H1 (cell line): ENCODE data around the gene GALNT4. TPM values are rescaled to one million over a fixed set of nuclear protein-coding genes. Genes with fewer than 3 reads are reported as not detected.

ENCODE experiments used
- CTCF ChIA-PET: fragments of 300-600 bp; sonication (Branson Sonifier 250); formaldehyde crosslinking; loops from one replicate; lab custom pipeline; 2021; ENCODE audit not compliant: partially characterized antibody; lab: Charles Lee
- POLR2A ChIA-PET: fragments of 300-600 bp; sonication (Branson Sonifier 250); formaldehyde crosslinking; loops from one replicate; lab custom pipeline; 2021; ENCODE audit warnings: inconsistent platforms; ENCODE audit not compliant: partially characterized antibody; lab: Charles Lee
- DNase-seq, 2 experiments: peaks; one replicate each; pipeline versions ENCODE4 v3.0.0 to v3.0.0-alpha.2; 2010 to 2022; ENCODE audit warnings: low spot score in 2 of 2, low read depth in 1 of 2, mixed read lengths in 1 of 2
- FAIRE-seq: peaks from 2 replicates; lab custom pipeline; 2011; peaks lifted over from hg19 to GRCh38; lab: Jason Lieb, UNC
- H2AFZ ChIP-seq: 2 replicates; pipeline ENCODE4 v1.8.1; 2012; ENCODE audit warnings: low read length, inconsistent platforms
- H2AK5ac ChIP-seq: 2 replicates; pipeline ENCODE4 v1.6.1; 2013; ENCODE audit warnings: low read depth, low read length
- H2BK120ac ChIP-seq: replicated peaks from 2 replicates; pipeline ENCODE3; 2013; ENCODE audit warnings: low read depth, low read length, inconsistent platforms
- H2BK12ac ChIP-seq: 2 replicates; pipeline ENCODE4 v1.6.1; 2013; ENCODE audit warnings: low read depth, low read length
- H2BK15ac ChIP-seq: 2 replicates; pipeline ENCODE4 v1.6.1; 2013; ENCODE audit warnings: low read length
- H2BK20ac ChIP-seq: 2 replicates; pipeline ENCODE4 v1.6.1; 2013; ENCODE audit warnings: low read length
- H2BK5ac ChIP-seq: 2 replicates; pipeline ENCODE4 v1.6.1; 2013; ENCODE audit warnings: low read depth, low read length
- H3K14ac ChIP-seq: 2 replicates; pipeline ENCODE4 v1.6.1; 2013; ENCODE audit warnings: inconsistent platforms; ENCODE audit not compliant: insufficient read length
- H3K18ac ChIP-seq: 2 replicates; pipeline ENCODE4 v1.6.1; 2013; ENCODE audit warnings: low read length; ENCODE audit errors: extremely low read depth
- H3K23ac ChIP-seq: 2 replicates; pipeline ENCODE4 v1.6.1; 2013; ENCODE audit warnings: inconsistent platforms; ENCODE audit not compliant: insufficient read length
- H3K23me2 ChIP-seq: 2 replicates; pipeline ENCODE4 v1.6.1; 2013; ENCODE audit warnings: low read depth, low read length
- H3K27ac ChIP-seq: 2 replicates; pipeline ENCODE4 v1.6.1; 2011; ENCODE audit warnings: low read depth, low read length, inconsistent platforms
- H3K27me3 ChIP-seq, 4 experiments: replicated peaks in 1 of 4; 1 replicate in 1 of 4; 2 replicates in 3 of 4; pipeline versions ENCODE4 v1.6.1 to v1.8.1; 2011 to 2013; ENCODE audit warnings: low read length in 3 of 4, mild to moderate bottlenecking in 3 of 4, inconsistent platforms in 2 of 4, mixed read lengths in 2 of 4, moderate library complexity in 1 of 4; ENCODE audit not compliant: control insufficient read depth in 3 of 4, insufficient read depth in 3 of 4; ENCODE audit errors: extremely low read depth in 1 of 4
- H3K36me3 ChIP-seq, 4 experiments: 2 replicates each; pipeline versions ENCODE4 v1.6.1 to v1.8.1; 2011 to 2013; ENCODE audit warnings: mild to moderate bottlenecking in 4 of 4, low read length in 3 of 4, moderate library complexity in 2 of 4, control low read depth in 1 of 4, inconsistent platforms in 1 of 4; ENCODE audit not compliant: insufficient read depth in 4 of 4, control insufficient read depth in 2 of 4
- H3K4ac ChIP-seq: replicated peaks from 2 replicates; pipeline ENCODE3; 2013; ENCODE audit warnings: low read length, low read depth, mixed read lengths, inconsistent platforms; ENCODE audit not compliant: insufficient read length
- H3K4me1 ChIP-seq, 4 experiments: replicated peaks in 1 of 4; 1 replicate in 1 of 4; 2 replicates in 3 of 4; pipeline versions ENCODE4 v1.6.1 to v1.8.1; 2011 to 2013; ENCODE audit warnings: low read length in 3 of 4, inconsistent platforms in 2 of 4, mixed read lengths in 1 of 4; ENCODE audit not compliant: insufficient read depth in 4 of 4, control insufficient read depth in 3 of 4
- H3K4me2 ChIP-seq, 2 experiments: 2 replicates each; pipeline versions ENCODE4 v1.6.1 to v1.8.1; 2011 to 2013; ENCODE audit warnings: low read depth in 2 of 2, low read length in 2 of 2, control low read depth in 1 of 2, inconsistent platforms in 1 of 2, mild to moderate bottlenecking in 1 of 2; ENCODE audit not compliant: insufficient read depth in 1 of 2
- H3K4me3 ChIP-seq, 4 experiments: fragments of 200-600, 300-600 bp in 1 of 4; sonication (generic), shearing (Covaris generic), sonication (Bioruptor Twin) in 1 of 4; 2 replicates each; pipeline versions ENCODE4 v1.5.1 to v1.8.1; 2011 to 2016; ENCODE audit warnings: low read length in 4 of 4, low read depth in 3 of 4, control low read depth in 2 of 4, inconsistent platforms in 2 of 4, mild to moderate bottlenecking in 2 of 4, mixed read lengths in 1 of 4, moderate library complexity in 1 of 4; ENCODE audit not compliant: insufficient read depth in 2 of 4; ENCODE audit errors: extremely low read depth in 1 of 4
- H3K56ac ChIP-seq: replicated peaks from 2 replicates; pipeline ENCODE3; 2013; ENCODE audit warnings: low read depth, mild to moderate bottlenecking, mixed read lengths, low read length, inconsistent platforms; ENCODE audit not compliant: insufficient read length
- H3K79me1 ChIP-seq: 2 replicates; pipeline ENCODE4 v1.6.1; 2013; ENCODE audit warnings: low read depth, low read length, control low read depth
- H3K79me2 ChIP-seq, 2 experiments: 2 replicates each; pipeline versions ENCODE4 v1.6.1 to v1.8.1; 2012 to 2013; ENCODE audit warnings: low read length in 2 of 2, mild to moderate bottlenecking in 2 of 2, inconsistent platforms in 1 of 2; ENCODE audit not compliant: insufficient read depth in 2 of 2, control insufficient read depth in 1 of 2
- H3K9ac ChIP-seq, 4 experiments: replicated peaks in 1 of 4; 1 replicate in 1 of 4; 2 replicates in 3 of 4; pipeline versions ENCODE4 v1.6.1 to v1.8.1; 2011 to 2013; ENCODE audit warnings: low read depth in 3 of 4, low read length in 3 of 4, control low read depth in 2 of 4, mild to moderate bottlenecking in 2 of 4, moderate library complexity in 2 of 4, inconsistent platforms in 1 of 4; ENCODE audit errors: extremely low read depth in 1 of 4
- H3K9me3 ChIP-seq, 2 experiments: 2 replicates each; pipeline versions ENCODE4 v1.6.1 to v1.8.1; 2012 to 2013; ENCODE audit warnings: mild to moderate bottlenecking in 2 of 2, moderate library complexity in 2 of 2, control low read depth in 1 of 2, inconsistent platforms in 1 of 2, low read depth in 1 of 2, low read length in 1 of 2, mixed read lengths in 1 of 2; ENCODE audit not compliant: insufficient read depth in 2 of 2
- H4K20me1 ChIP-seq, 2 experiments: replicated peaks in 1 of 2; 2 replicates each; pipeline versions ENCODE3 to v1.8.1; 2011 to 2013; ENCODE audit warnings: inconsistent platforms in 2 of 2, low read length in 2 of 2, mild to moderate bottlenecking in 1 of 2; ENCODE audit not compliant: insufficient read depth in 2 of 2, control insufficient read depth in 1 of 2
- H4K5ac ChIP-seq: 2 replicates; pipeline ENCODE4 v1.6.1; 2013; ENCODE audit warnings: low read length, low read depth, mixed read lengths, inconsistent platforms; ENCODE audit not compliant: insufficient read length
- H4K8ac ChIP-seq: 2 replicates; pipeline ENCODE4 v1.8.0; 2013; ENCODE audit warnings: mild to moderate bottlenecking, moderate library complexity, low read length, inconsistent platforms; ENCODE audit not compliant: insufficient read depth; ENCODE audit errors: extremely low read depth
- H4K91ac ChIP-seq: replicated peaks from 2 replicates; pipeline ENCODE3; 2013; ENCODE audit warnings: low read length, mixed read lengths, inconsistent platforms; ENCODE audit not compliant: insufficient read length
- BACH1 ChIP-seq: IDR thresholded peaks from 2 replicates; pipeline ENCODE4 v1.6.1; 2012; ENCODE audit warnings: low read length, improper control_type of control experiment
- CBX5 ChIP-seq: fragments of 300-800, 300-1000 bp; sonication (generic); IDR thresholded peaks from 2 replicates; pipeline ENCODE4 v1.7.1; 2016; ENCODE audit warnings: antibody characterized with exemption, low read length, low read depth
- EZH2 ChIP-seq: fragments of 200-600 bp; sonication (generic); IDR thresholded peaks from 2 replicates; pipeline ENCODE4 v1.7.1; 2012; ENCODE audit warnings: low read depth, mild to moderate bottlenecking, moderate library complexity, low read length, inconsistent platforms; ENCODE audit not compliant: severe bottlenecking
- POLR2AphosphoS5 ChIP-seq: IDR thresholded peaks from 2 replicates; pipeline ENCODE4 v1.6.1; 2011; ENCODE audit warnings: low read depth, low read length
- RNF2 ChIP-seq: fragments of 200-900, 300-1000 bp; sonication (generic); IDR thresholded peaks from 2 replicates; pipeline ENCODE4 v1.7.1; 2016; ENCODE audit warnings: borderline replicate concordance, low read depth, mild to moderate bottlenecking, antibody characterized with exemption, low read length; ENCODE audit not compliant: poor library complexity, severe bottlenecking; ENCODE audit errors: missing control alignments
- WGBS, 2 experiments: shearing (Covaris generic) in 1 of 2; methylation state at CpG; one replicate each; pipeline versions ENCODE4 v1.1.6 to v1.1.7; 2013 to 2015; ENCODE audit warnings: low lambda C conversion rate in 2 of 2, mixed read lengths in 2 of 2, inconsistent platforms in 1 of 2, low coverage in 1 of 2, missing lambda C conversion rate in 1 of 2; ENCODE audit not compliant: insufficient replicate concordance in 2 of 2, insufficient coverage in 1 of 2, insufficient read length in 1 of 2; ENCODE audit errors: extremely low coverage in 1 of 2, missing lambda C conversion rate in 1 of 2; 5-methylcytosine and 5-hydroxymethylcytosine counted together
- polyA plus RNA-seq, 7 experiments: library from polyadenylated mRNA; depleted of rRNA in 3 of 7; stranded (reverse) in 5 of 7; unstranded in 2 of 7; fragments of >200 nt in 5 of 7; fragments of 200-250 nt in 2 of 7; gene quantifications; 1 replicate in 5 of 7; 2 replicates in 1 of 7; 4 replicates in 1 of 7; pipeline versions ENCODE4 v1.2.1 to v1.2.3, GENCODE V29; 2011 to 2013; ENCODE audit warnings: missing spikeins in 2 of 7, mixed read lengths in 2 of 7
- total RNA-seq: library from RNA; stranded (reverse); fragmentation: NEBNext Ultra II Directional; extraction: Animal tissue kit (Norgen Biotek cat#: 25700); gene quantifications from 2 replicates; pipeline ENCODE4 v1.2.1, GENCODE V29; 2021
- TF ChIP-seq, protein P1 (sequence below), 3 experiments: IDR thresholded peaks; 1 replicate in 2 of 3; 2 replicates in 1 of 3; pipeline versions ENCODE4 v1.5.1 to v1.6.1; 2011; ENCODE audit warnings: low read length in 3 of 3, mild to moderate bottlenecking in 3 of 3, inconsistent platforms in 2 of 3, low read depth in 1 of 3, moderate library complexity in 1 of 3; ENCODE audit not compliant: insufficient read depth in 1 of 3; ENCODE audit errors: control extremely low read depth in 1 of 3
- TF ChIP-seq, protein P2 (sequence below): IDR thresholded peaks from 2 replicates; pipeline ENCODE4 v1.6.1; 2012; ENCODE audit warnings: low read length, inconsistent platforms

The GALNT4 gene
- total and polyA plus RNA-seq, 2 of the 8 experiments (the other 6 are each of a cell fraction or from before 2014, with no cell fraction given), result 0.45 to 3.3 TPM

DNA sequence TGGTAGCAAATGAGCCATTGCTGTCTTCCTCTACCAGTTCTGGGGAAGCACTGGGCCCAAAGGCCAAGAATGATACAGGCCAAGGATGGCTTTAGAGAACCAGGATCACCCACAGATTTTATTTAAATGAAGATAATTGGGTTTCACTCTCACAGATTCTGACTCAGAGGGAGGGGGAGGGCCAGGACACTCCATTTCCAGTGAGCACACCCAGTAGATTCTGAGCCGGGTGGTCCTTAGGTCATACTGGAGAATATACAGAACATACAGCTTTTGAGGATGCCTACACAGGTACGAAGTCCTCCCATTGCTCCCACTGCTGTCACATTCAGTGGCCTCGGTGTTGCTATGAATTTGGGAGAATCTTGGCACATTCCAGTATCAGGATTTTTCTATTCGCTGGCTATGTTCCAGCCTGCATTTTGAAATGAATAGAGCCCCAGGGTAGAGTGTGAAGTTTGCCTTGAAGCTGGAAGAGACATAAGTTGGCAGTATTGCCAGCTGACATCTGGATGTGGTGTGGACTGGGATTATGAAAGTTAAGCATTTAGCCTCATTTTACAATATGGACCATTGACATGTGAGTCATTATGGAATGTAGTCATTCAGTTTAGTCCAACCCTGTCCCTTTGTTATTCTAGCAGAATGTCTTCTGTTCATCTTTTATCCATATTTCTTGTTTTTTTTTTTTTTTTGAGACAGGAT lies 47.0 kb upstream of the GALNT4 start:
- H2BK20ac ChIP-seq, result no peak overlapping the region
- H3K4ac ChIP-seq, result no peak overlapping the region
- H4K91ac ChIP-seq, result no peak overlapping the region
- no peak overlapping the region for H3K27ac ChIP-seq
- no peak overlapping the region for H2BK120ac ChIP-seq
- H4K20me1 ChIP-seq, result no peaks in the 10 kb centered on the region
- no peaks in the 10 kb centered on the region for H3K9me3 ChIP-seq
- no peak overlapping the region for H3K4me2 ChIP-seq
- no peak overlapping the region for H2BK15ac ChIP-seq
- no peak overlapping the region for H2AFZ ChIP-seq
- no peak overlapping the region for H3K4me3 ChIP-seq
- no peak overlapping the region for H3K56ac ChIP-seq
- H3K4me1 ChIP-seq, result no peaks in the 10 kb centered on the region; a peak in 1 of 7 replicates
- no peak for FAIRE-seq
- H3K79me2 ChIP-seq, result no peaks in the 10 kb centered on the region
- no peaks in the 10 kb centered on the region; the same call in 1 of the 2 replicates for H3K23me2 ChIP-seq
- WGBS, 2 experiments, result 94% methylated on average over 4 of the region's 4 CpGs; no CpG with 5 or more reads in 1 of the 2 experiments
- H3K14ac ChIP-seq, result no peak overlapping the region
- POLR2A ChIA-PET, result interaction anchor here (0.6 to 0.9 kb wide), 2 partner anchors 12 to 40 kb away, joined by 3 read pairs; no protein-coding TSS in a partner anchor
- no peak overlapping the region for H3K9ac ChIP-seq
- no peak for DNase-seq
- H3K18ac ChIP-seq, result no peak overlapping the region
- no peak overlapping the region for H2BK12ac ChIP-seq
- H4K8ac ChIP-seq, result no peak overlapping the region
- CTCF ChIA-PET, result interaction anchor here (0.6 to 0.8 kb wide), 3 partner anchors 15 to 1283 kb away, joined by 3 to 5 read pairs (median 3); no protein-coding TSS in a partner anchor
- no peak overlapping the region for H3K23ac ChIP-seq
- no peak overlapping the region for H4K5ac ChIP-seq
- no peak overlapping the region for H2AK5ac ChIP-seq
- H2BK5ac ChIP-seq, result no peak overlapping the region
- no peaks in the 10 kb centered on the region for H3K36me3 ChIP-seq
- no peaks in the 10 kb centered on the region for H3K27me3 ChIP-seq
- H3K79me1 ChIP-seq, result no peaks in the 10 kb centered on the region
- TF ChIP-seq, protein P1, sequence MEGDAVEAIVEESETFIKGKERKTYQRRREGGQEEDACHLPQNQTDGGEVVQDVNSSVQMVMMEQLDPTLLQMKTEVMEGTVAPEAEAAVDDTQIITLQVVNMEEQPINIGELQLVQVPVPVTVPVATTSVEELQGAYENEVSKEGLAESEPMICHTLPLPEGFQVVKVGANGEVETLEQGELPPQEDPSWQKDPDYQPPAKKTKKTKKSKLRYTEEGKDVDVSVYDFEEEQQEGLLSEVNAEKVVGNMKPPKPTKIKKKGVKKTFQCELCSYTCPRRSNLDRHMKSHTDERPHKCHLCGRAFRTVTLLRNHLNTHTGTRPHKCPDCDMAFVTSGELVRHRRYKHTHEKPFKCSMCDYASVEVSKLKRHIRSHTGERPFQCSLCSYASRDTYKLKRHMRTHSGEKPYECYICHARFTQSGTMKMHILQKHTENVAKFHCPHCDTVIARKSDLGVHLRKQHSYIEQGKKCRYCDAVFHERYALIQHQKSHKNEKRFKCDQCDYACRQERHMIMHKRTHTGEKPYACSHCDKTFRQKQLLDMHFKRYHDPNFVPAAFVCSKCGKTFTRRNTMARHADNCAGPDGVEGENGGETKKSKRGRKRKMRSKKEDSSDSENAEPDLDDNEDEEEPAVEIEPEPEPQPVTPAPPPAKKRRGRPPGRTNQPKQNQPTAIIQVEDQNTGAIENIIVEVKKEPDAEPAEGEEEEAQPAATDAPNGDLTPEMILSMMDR (IDR thresholded peaks at IDR 0.05; ENCODE audit: control extremely low read depth in 1 of 3, insufficient read depth in 1 of 3, low read depth in 1 of 3, low read length in 3 of 3), result no peak
- TF ChIP-seq CBX5 (no peak), RNF2 (no peak), BACH1 (no peak), EZH2 (no peak), POLR2AphosphoS5 (no peak)
- TF ChIP-seq, protein P2, sequence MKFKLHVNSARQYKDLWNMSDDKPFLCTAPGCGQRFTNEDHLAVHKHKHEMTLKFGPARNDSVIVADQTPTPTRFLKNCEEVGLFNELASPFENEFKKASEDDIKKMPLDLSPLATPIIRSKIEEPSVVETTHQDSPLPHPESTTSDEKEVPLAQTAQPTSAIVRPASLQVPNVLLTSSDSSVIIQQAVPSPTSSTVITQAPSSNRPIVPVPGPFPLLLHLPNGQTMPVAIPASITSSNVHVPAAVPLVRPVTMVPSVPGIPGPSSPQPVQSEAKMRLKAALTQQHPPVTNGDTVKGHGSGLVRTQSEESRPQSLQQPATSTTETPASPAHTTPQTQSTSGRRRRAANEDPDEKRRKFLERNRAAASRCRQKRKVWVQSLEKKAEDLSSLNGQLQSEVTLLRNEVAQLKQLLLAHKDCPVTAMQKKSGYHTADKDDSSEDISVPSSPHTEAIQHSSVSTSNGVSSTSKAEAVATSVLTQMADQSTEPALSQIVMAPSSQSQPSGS, result no peak
